Keratinocyte (primary cell): ENCODE data around the gene GPR176. TPM values are rescaled to one million over a fixed set of nuclear protein-coding genes. Genes with fewer than 3 reads are reported as not detected.

Source experiments
- DNase-seq: peaks from one replicate; pipeline ENCODE4 v3.0.0-alpha.2; 2011; ENCODE audit warnings: low read depth, missing footprints, low spot score
- FAIRE-seq: peaks from 2 replicates; lab custom pipeline; 2011; peaks lifted over from hg19 to GRCh38; lab: Jason Lieb, UNC
- H2AFZ ChIP-seq: 2 replicates; pipeline ENCODE4 v1.6.0; 2012; ENCODE audit warnings: low read length, control low read depth, inconsistent platforms; ENCODE audit not compliant: control insufficient read depth
- H3K27ac ChIP-seq: 2 replicates; pipeline ENCODE4 v1.5.1; 2011; ENCODE audit warnings: low read length; ENCODE audit not compliant: control insufficient read depth, insufficient read depth
- H3K27me3 ChIP-seq: 3 replicates; pipeline ENCODE4 v1.6.0; 2011; ENCODE audit warnings: low read length; ENCODE audit not compliant: control insufficient read depth, insufficient read depth; ENCODE audit errors: extremely low read depth
- H3K36me3 ChIP-seq, 2 experiments: 2 replicates in 1 of 2; 3 replicates in 1 of 2; pipeline ENCODE4 v1.5.1; 2011; ENCODE audit warnings: low read length in 2 of 2, mild to moderate bottlenecking in 1 of 2; ENCODE audit not compliant: control insufficient read depth in 2 of 2, insufficient read depth in 2 of 2; ENCODE audit errors: extremely low read depth in 1 of 2
- H3K4me1 ChIP-seq: 3 replicates; pipeline ENCODE4 v1.5.1; 2011; ENCODE audit warnings: low read length; ENCODE audit not compliant: control insufficient read depth, insufficient read depth; ENCODE audit errors: extremely low read depth
- H3K4me2 ChIP-seq: 3 replicates; pipeline ENCODE4 v1.6.0; 2011; ENCODE audit warnings: low read depth, low read length; ENCODE audit not compliant: control insufficient read depth, insufficient read depth; ENCODE audit errors: extremely low read depth
- H3K4me3 ChIP-seq, 3 experiments: fragments of 200-600 bp in 1 of 3; sonication (generic) in 1 of 3; 2 replicates in 2 of 3; 3 replicates in 1 of 3; pipeline ENCODE4 v1.5.1; 2011 to 2016; ENCODE audit warnings: low read length in 3 of 3, mild to moderate bottlenecking in 3 of 3, control low read depth in 2 of 3, inconsistent platforms in 1 of 3, low read depth in 1 of 3, mixed read lengths in 1 of 3, mixed run types in 1 of 3, moderate library complexity in 1 of 3; ENCODE audit not compliant: control insufficient read depth in 2 of 3, insufficient read depth in 2 of 3; ENCODE audit errors: extremely low read depth in 1 of 3
- H3K79me2 ChIP-seq: 2 replicates; pipeline ENCODE4 v1.6.0; 2012; ENCODE audit warnings: low read length; ENCODE audit not compliant: control insufficient read depth, insufficient read depth
- H3K9ac ChIP-seq: 3 replicates; pipeline ENCODE4 v1.6.0; 2011; ENCODE audit warnings: low read length; ENCODE audit not compliant: control insufficient read depth, insufficient read depth; ENCODE audit errors: extremely low read depth
- H3K9me1 ChIP-seq: 3 replicates; pipeline ENCODE4 v1.6.0; 2011; ENCODE audit warnings: low read length; ENCODE audit not compliant: control insufficient read depth, insufficient read depth; ENCODE audit errors: extremely low read depth
- H3K9me3 ChIP-seq: 2 replicates; pipeline ENCODE4 v1.5.1; 2012; ENCODE audit warnings: low read depth, low read length; ENCODE audit not compliant: control insufficient read depth
- H4K20me1 ChIP-seq: 3 replicates; pipeline ENCODE4 v1.6.0; 2011; ENCODE audit warnings: low read length; ENCODE audit not compliant: control insufficient read depth, insufficient read depth; ENCODE audit errors: extremely low read depth
- EZH2 ChIP-seq: IDR thresholded peaks from one replicate; pipeline ENCODE4 v1.6.1; 2012; ENCODE audit warnings: inconsistent platforms, mild to moderate bottlenecking, low read length, moderate library complexity
- dilution Hi-C: fragments of 300-500 bp; cut with MboI; formaldehyde crosslinking; loops from one replicate; pipeline ENCODE4 v1.7.0; 2020; ENCODE audit warnings: low sequenced_read_pairs; ENCODE audit not compliant: extremely low pct_ligation_motif_present
- polyA plus RNA-seq, 5 experiments: library from polyadenylated mRNA; depleted of rRNA in 3 of 5; stranded (reverse) in 3 of 5; stranded (forward) in 1 of 5; unstranded in 1 of 5; fragments of >200 nt; gene quantifications; 1 replicate in 1 of 5; 2 replicates in 3 of 5; 3 replicates in 1 of 5; pipeline versions ENCODE4 v1.2.1 to v1.2.3, GENCODE V29; 2011 to 2012; ENCODE audit warnings: missing spikeins in 2 of 5, low read depth in 1 of 5, low replicate concordance in 1 of 5
- TF ChIP-seq, protein P1 (sequence below), 3 experiments: IDR thresholded peaks in 1 of 3; conservative IDR thresholded peaks in 1 of 3; optimal IDR thresholded peaks in 1 of 3; 2 replicates in 2 of 3; 3 replicates in 1 of 3; pipeline versions ENCODE3 to v1.5.1; 2011; ENCODE audit warnings: low read length in 3 of 3, mild to moderate bottlenecking in 3 of 3, moderate library complexity in 2 of 3, control low read depth in 1 of 3, inconsistent platforms in 1 of 3; ENCODE audit not compliant: insufficient read depth in 2 of 3; ENCODE audit errors: extremely low read depth in 1 of 3

The GPR176 gene
- polyA plus RNA-seq, 1 donor (not counting 4 experiments of a cell fraction or from before 2014, with no cell fraction given), result 12.5 TPM

DNA sequence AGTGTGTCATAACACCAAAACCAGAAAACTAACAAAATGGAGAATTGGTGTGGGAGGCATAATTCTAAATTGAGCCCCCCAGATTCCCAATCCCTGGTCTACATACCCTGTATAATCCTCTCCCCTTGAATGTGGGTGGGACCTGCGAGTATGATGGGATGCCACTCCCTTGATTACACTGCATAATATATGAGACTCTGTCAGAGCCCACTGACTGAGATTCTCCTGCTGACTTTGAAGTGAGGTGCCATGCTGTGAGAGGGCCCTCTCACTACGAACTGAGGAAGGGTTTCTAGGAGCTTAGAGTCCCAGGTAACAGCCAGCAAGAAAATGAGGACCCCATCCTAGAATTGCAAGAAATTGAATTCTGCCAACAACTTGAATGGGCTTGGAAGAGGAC, 49.5 kb downstream of the GPR176 start:
- H3K27ac ChIP-seq, result no peak overlapping the region
- no peak overlapping the region for H3K9ac ChIP-seq
- peaks cover 3% of the 10 kb centered on the region for H3K4me1 ChIP-seq
- no peaks in the 10 kb centered on the region for H4K20me1 ChIP-seq
- TF ChIP-seq, protein P1, sequence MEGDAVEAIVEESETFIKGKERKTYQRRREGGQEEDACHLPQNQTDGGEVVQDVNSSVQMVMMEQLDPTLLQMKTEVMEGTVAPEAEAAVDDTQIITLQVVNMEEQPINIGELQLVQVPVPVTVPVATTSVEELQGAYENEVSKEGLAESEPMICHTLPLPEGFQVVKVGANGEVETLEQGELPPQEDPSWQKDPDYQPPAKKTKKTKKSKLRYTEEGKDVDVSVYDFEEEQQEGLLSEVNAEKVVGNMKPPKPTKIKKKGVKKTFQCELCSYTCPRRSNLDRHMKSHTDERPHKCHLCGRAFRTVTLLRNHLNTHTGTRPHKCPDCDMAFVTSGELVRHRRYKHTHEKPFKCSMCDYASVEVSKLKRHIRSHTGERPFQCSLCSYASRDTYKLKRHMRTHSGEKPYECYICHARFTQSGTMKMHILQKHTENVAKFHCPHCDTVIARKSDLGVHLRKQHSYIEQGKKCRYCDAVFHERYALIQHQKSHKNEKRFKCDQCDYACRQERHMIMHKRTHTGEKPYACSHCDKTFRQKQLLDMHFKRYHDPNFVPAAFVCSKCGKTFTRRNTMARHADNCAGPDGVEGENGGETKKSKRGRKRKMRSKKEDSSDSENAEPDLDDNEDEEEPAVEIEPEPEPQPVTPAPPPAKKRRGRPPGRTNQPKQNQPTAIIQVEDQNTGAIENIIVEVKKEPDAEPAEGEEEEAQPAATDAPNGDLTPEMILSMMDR (optimal IDR thresholded peaks at IDR 0.05 in 1 of 3, IDR thresholded peaks at IDR 0.05 in 1 of 3, conservative IDR thresholded peaks at IDR 0.05 in 1 of 3; ENCODE audit: extremely low read depth in 1 of 3, insufficient read depth in 2 of 3, low read length in 3 of 3), result no peak
- TF ChIP-seq EZH2, result no peak
- no peak for DNase-seq
- H3K9me3 ChIP-seq, result no peaks in the 10 kb centered on the region
- FAIRE-seq, result peak; percentile 17
- H3K36me3 ChIP-seq, result no peaks in the 10 kb centered on the region
- dilution Hi-C loops, result no loop called here
- no peak overlapping the region for H3K4me2 ChIP-seq
- H3K9me1 ChIP-seq, result no peaks in the 10 kb centered on the region
- no peak overlapping the region for H2AFZ ChIP-seq
- H3K4me3 ChIP-seq, result no peak overlapping the region
- peaks cover 2% of the 10 kb centered on the region for H3K79me2 ChIP-seq
- H3K27me3 ChIP-seq, result no peaks in the 10 kb centered on the region

DNA sequence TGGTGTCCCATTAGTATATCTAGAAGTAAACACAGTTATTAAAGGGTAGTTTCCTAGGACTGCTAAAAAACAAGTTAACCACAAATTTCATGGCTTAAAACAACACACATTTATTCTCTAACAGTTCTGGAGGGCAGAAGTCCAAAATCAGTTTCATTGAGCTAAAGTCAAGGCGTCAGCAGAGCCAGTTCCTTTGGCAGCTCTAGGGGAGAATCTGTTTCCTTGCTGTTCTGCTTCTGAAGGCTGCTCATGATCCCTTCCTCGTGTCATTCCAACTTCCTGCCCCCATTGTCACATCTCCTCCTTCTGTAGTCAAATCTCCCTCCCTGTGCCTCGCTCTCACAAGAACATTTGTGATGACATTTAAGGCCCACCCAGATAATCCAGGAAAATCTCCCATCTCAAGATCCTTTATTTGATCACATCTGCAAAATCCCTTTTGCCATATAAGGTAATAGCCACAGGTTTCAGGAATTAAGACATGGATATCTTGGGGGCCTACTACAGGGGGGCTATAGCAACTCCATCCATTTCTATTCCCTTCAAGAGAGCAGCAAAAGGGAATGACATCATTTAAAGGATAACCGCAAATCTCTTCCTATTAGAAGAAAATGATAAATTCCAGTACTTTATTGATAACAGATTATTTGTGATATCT, 50.1 kb downstream of the GPR176 start:
- no peaks in the 10 kb centered on the region for H3K27me3 ChIP-seq
- no peak for FAIRE-seq

More for the DNA sequence above, 50.1 kb downstream of the GPR176 start:
- no peak overlapping the region for H3K4me3 ChIP-seq
- no peaks in the 10 kb centered on the region for H3K9me1 ChIP-seq
- no peak overlapping the region for H2AFZ ChIP-seq
- H3K27ac ChIP-seq, result no peak overlapping the region
- TF ChIP-seq, protein P1 (optimal IDR thresholded peaks at IDR 0.05 in 1 of 3, IDR thresholded peaks at IDR 0.05 in 1 of 3, conservative IDR thresholded peaks at IDR 0.05 in 1 of 3; ENCODE audit: extremely low read depth in 1 of 3, insufficient read depth in 2 of 3, low read length in 3 of 3), result no peak
- TF ChIP-seq EZH2, result no peak
- dilution Hi-C loops, result no loop called here
- H3K36me3 ChIP-seq, result no peaks in the 10 kb centered on the region
- no peaks in the 10 kb centered on the region for H3K9me3 ChIP-seq
- H3K4me2 ChIP-seq, result no peak overlapping the region
- no peaks in the 10 kb centered on the region for H4K20me1 ChIP-seq
- no peak overlapping the region for H3K9ac ChIP-seq
- DNase-seq, result no peak
- peaks cover 3% of the 10 kb centered on the region for H3K4me1 ChIP-seq
- H3K79me2 ChIP-seq, result peaks cover 4% of the 10 kb centered on the region
